ENCODE measurements around the gene CRMP1. TPM values are rescaled to one million over a fixed set of nuclear protein-coding genes. Genes with fewer than 3 reads are reported as not detected.

Gene CRMP1
- total and polyA plus RNA-seq, 2 of the 8 experiments (the other 6 are each of a cell fraction or from before 2014, with no cell fraction given): 120 to 131 TPM

GRCh38 chr4:5865896-5866599, 26.8 kb downstream of the CRMP1 start:
- H3K4me1 ChIP-seq (replicated peaks in 1 of 4; ENCODE audit: control insufficient read depth in 3 of 4, insufficient read depth in 4 of 4, low read length in 3 of 4): peaks cover 0 to 9% (median 3%) of the 10 kb centered on the region in 4 experiments; a peak in 3 of 7 replicates
- ChIA-PET POLR2A (ENCODE audit: partially characterized antibody) (no interaction called here), CTCF (ENCODE audit: partially characterized antibody) (interaction anchor here (0.6 kb wide), 1 partner anchor 87 kb away, joined by 3 read pairs; no protein-coding TSS in a partner anchor)
- no peak overlapping the region for H2AK5ac ChIP-seq (ENCODE audit: low read depth, low read length)
- peaks cover 26% of the 10 kb centered on the region for H3K79me1 ChIP-seq (ENCODE audit: low read depth, low read length)
- no peak for DNase-seq (ENCODE audit: low read depth in 1 of 2, low spot score in 2 of 2)
- H3K27ac ChIP-seq (ENCODE audit: low read depth, low read length): no peak overlapping the region
- H3K27me3 ChIP-seq (replicated peaks in 1 of 4; ENCODE audit: control insufficient read depth in 3 of 4, extremely low read depth in 1 of 4, insufficient read depth in 3 of 4, low read length in 3 of 4): no peaks in the 10 kb centered on the region
- H3K4me3 ChIP-seq (ENCODE audit: extremely low read depth in 1 of 4, insufficient read depth in 2 of 4, low read depth in 3 of 4, low read length in 4 of 4): no peak overlapping the region
- no peak overlapping the region for H2BK5ac ChIP-seq (ENCODE audit: low read depth, low read length)
- H2BK15ac ChIP-seq (ENCODE audit: low read length): no peak overlapping the region
- H2BK20ac ChIP-seq (ENCODE audit: low read length): no peak overlapping the region
- no peak overlapping the region for H3K9ac ChIP-seq (replicated peaks in 1 of 4; ENCODE audit: extremely low read depth in 1 of 4, low read depth in 3 of 4, low read length in 3 of 4)
- H4K20me1 ChIP-seq (replicated peaks in 1 of 2; ENCODE audit: control insufficient read depth in 1 of 2, insufficient read depth in 2 of 2, low read length in 2 of 2): peaks cover 17 to 30% of the 10 kb centered on the region in 2 experiments
- no peak overlapping the region for H3K4me2 ChIP-seq (ENCODE audit: insufficient read depth in 1 of 2, low read depth in 2 of 2, low read length in 2 of 2)
- H2BK12ac ChIP-seq (ENCODE audit: low read depth, low read length): no peak overlapping the region
- H4K8ac ChIP-seq (ENCODE audit: extremely low read depth, insufficient read depth, low read length): no peak overlapping the region
- H3K36me3 ChIP-seq (ENCODE audit: control insufficient read depth in 2 of 4, insufficient read depth in 4 of 4, low read length in 3 of 4): peaks cover 4 to 12% (median 10%) of the 10 kb centered on the region in 4 experiments; a peak in 6 of 8 replicates
- no peak overlapping the region for H3K56ac ChIP-seq (replicated peaks; ENCODE audit: insufficient read length, low read depth, low read length)
- H3K9me3 ChIP-seq (ENCODE audit: insufficient read depth in 2 of 2, low read depth in 1 of 2, low read length in 1 of 2): no peaks in the 10 kb centered on the region
- no peak overlapping the region for H2AFZ ChIP-seq (ENCODE audit: low read length)
- peaks cover 0 to 16% of the 10 kb centered on the region in 2 experiments; a peak in 3 of 4 replicates for H3K79me2 ChIP-seq (ENCODE audit: control insufficient read depth in 1 of 2, insufficient read depth in 2 of 2, low read length in 2 of 2)
- no peak overlapping the region for H3K14ac ChIP-seq (ENCODE audit: insufficient read length)
- H4K91ac ChIP-seq (replicated peaks; ENCODE audit: insufficient read length, low read length): no peak overlapping the region
- H4K5ac ChIP-seq (ENCODE audit: insufficient read length, low read depth, low read length): no peak overlapping the region
- no peak overlapping the region for H3K4ac ChIP-seq (replicated peaks; ENCODE audit: insufficient read length, low read depth, low read length)
- H3K23ac ChIP-seq (ENCODE audit: insufficient read length): no peak overlapping the region
- FAIRE-seq: no peak
- H2BK120ac ChIP-seq (replicated peaks; ENCODE audit: low read depth, low read length): no peak overlapping the region
- H3K18ac ChIP-seq (ENCODE audit: extremely low read depth, low read length): no peak overlapping the region
- TF ChIP-seq SIN3A (conservative IDR thresholded peaks at IDR 0.05 in 1 of 2, IDR thresholded peaks at IDR 0.05 in 1 of 2; ENCODE audit: low read depth in 1 of 2, low read length in 2 of 2) (no peak), CBX5 (IDR thresholded peaks at IDR 0.05; ENCODE audit: low read depth, low read length) (no peak), BRCA1 (IDR thresholded peaks at IDR 0.05; ENCODE audit: low read depth, low read length) (no peak), ATF2 (IDR thresholded peaks at IDR 0.05; ENCODE audit: low read length) (no peak), RXRA (IDR thresholded peaks at IDR 0.05; ENCODE audit: insufficient read depth, low read depth, low read length) (no peak), SP1 (IDR thresholded peaks at IDR 0.05; ENCODE audit: low read depth, low read length) (no peak), SIX5 (IDR thresholded peaks at IDR 0.05; ENCODE audit: low read depth, low read length) (no peak), CREB1 (IDR thresholded peaks at IDR 0.05) (no peak), YY1 (IDR thresholded peaks at IDR 0.05; ENCODE audit: low read depth, low read length) (no peak), RBBP5 (IDR thresholded peaks at IDR 0.05; ENCODE audit: borderline replicate concordance, low read depth, low read length) (no peak)
- 89% methylated on average over 12 of the region's 12 CpGs; no CpG with 5 or more reads in 1 of the 2 experiments for WGBS, 2 experiments (ENCODE audit: extremely low coverage in 1 of 2, insufficient coverage in 1 of 2, insufficient read length in 1 of 2, insufficient replicate concordance in 2 of 2, low coverage in 1 of 2, low lambda C conversion rate in 2 of 2, missing lambda C conversion rate in 1 of 2)
- H3K23me2 ChIP-seq (ENCODE audit: low read depth, low read length): no peaks in the 10 kb centered on the region

Measured in H1 (cell line).